Prostate gland (tissue), 2 donors: ENCODE results near the gene POC5. TPM values are rescaled to one million over a fixed set of nuclear protein-coding genes. Genes with fewer than 3 reads are reported as not detected.
A peak's percentile ranks its signal among the peaks of the same experiment; 100 is the strongest.

Experiments
- DNase-seq: peaks from one replicate; pipeline ENCODE4 v3.0.0-alpha.2; 2019; ENCODE audit warnings: low spot score
- H3K27ac ChIP-seq, 2 donors: fragments of 200-600 bp; sonication (generic); 2 replicates each; pipeline ENCODE4 v1.5.1; 2017 to 2019
- H3K27me3 ChIP-seq: fragments of 200-600 bp; sonication (generic); replicated peaks from 2 replicates; pipeline ENCODE4 v1.5.1; 2019; ENCODE audit not compliant: insufficient read depth
- H3K36me3 ChIP-seq, 2 donors: fragments of 200-600 bp; sonication (generic); 1 replicate in 1 of 2; 2 replicates in 1 of 2; pipeline versions ENCODE4 v1.5.1 to v1.8.1; 2017 to 2019
- H3K4me1 ChIP-seq: fragments of 200-600 bp; sonication (generic); replicated peaks from 2 replicates; pipeline ENCODE4 v1.5.1; 2019
- H3K4me3 ChIP-seq, 2 donors: fragments of 200-600 bp; sonication (generic); 2 replicates each; pipeline ENCODE4 v1.5.1; 2017 to 2019
- H3K9me3 ChIP-seq: fragments of 200-600 bp; sonication (generic); 2 replicates; pipeline ENCODE4 v1.5.1; 2017
- CTCF ChIP-seq, 4 experiments: fragments of 200-600 bp in 2 of 4; fragments of 450-650 bp in 2 of 4; sonication (generic) in 2 of 4; IDR thresholded peaks; 1 replicate in 3 of 4; 2 replicates in 1 of 4; pipeline ENCODE4 v1.5.1; 2016 to 2019; ENCODE audit warnings: antibody characterized with exemption in 4 of 4, mild to moderate bottlenecking in 2 of 4, moderate library complexity in 2 of 4
- POLR2A ChIP-seq: fragments of 450-650 bp; IDR thresholded peaks from one replicate; pipeline ENCODE4 v1.6.1; 2016; ENCODE audit warnings: antibody characterized with exemption, mild to moderate bottlenecking
- POLR2AphosphoS5 ChIP-seq: sonication (generic); formaldehyde crosslinking; IDR thresholded peaks from one replicate; pipeline ENCODE4 v1.6.1; 2017; ENCODE audit warnings: antibody characterized with exemption
- WGBS: methylation state at CpG from one replicate; pipeline ENCODE4 v1.1.5; 2018; 5-methylcytosine and 5-hydroxymethylcytosine counted together
- intact Hi-C: fragments of 100-400 bp; cut with DNase I; formaldehyde crosslinking; loops from one replicate; pipeline ENCODE4 v1.14.2; 2022
- total RNA-seq, 2 donors: library from RNA; depleted of rRNA; stranded (reverse); fragments of >200 nt; gene quantifications; one replicate each; pipeline ENCODE4 v1.1.0, GENCODE V29; 2016

Gene POC5
- total RNA-seq, 2 donors from 2014 or later, result 12.1 to 18.4 TPM

- 78% methylated on average over 5 of the region's 5 CpGs for WGBS
These were observed 3.6 kb upstream of the POC5 start for GRCh38 chr5:75720882-75721281.

GRCh38 chr5:75716715-75717081 is 539 bp downstream of the POC5 start:
- WGBS, result 0% methylated on average over 7 of the region's 7 CpGs
- intact Hi-C loops, result no loop called here
- peaks cover 2% of the 10 kb centered on the region for H3K4me1 ChIP-seq
- no peaks in the 10 kb centered on the region for H3K27me3 ChIP-seq
- no peaks in the 10 kb centered on the region for H3K9me3 ChIP-seq
- peak overlapping the region; percentile 57 to 63 for H3K4me3 ChIP-seq
- TF ChIP-seq CTCF (IDR thresholded peaks at IDR 0.05) (no peak), POLR2A (no peak), POLR2AphosphoS5 (no peak)
- peak overlapping the region; percentile 63 to 73 for H3K27ac ChIP-seq
- no peaks in the 10 kb centered on the region for H3K36me3 ChIP-seq
- DNase-seq, result no peak

More at GRCh38 chr5:75720882-75721281, 3.6 kb upstream of the POC5 start:
- Histone ChIP-seq H3K4me1 (peaks cover 2% of the 10 kb centered on the region), H3K27me3 (no peaks in the 10 kb centered on the region), H3K27ac (no peak overlapping the region), H3K36me3 (no peaks in the 10 kb centered on the region), H3K4me3 (no peak overlapping the region), H3K9me3 (no peaks in the 10 kb centered on the region)
- no peak for DNase-seq
- intact Hi-C loops, result no loop called here
- no peak for TF ChIP-seq CTCF (IDR thresholded peaks at IDR 0.05)
- TF ChIP-seq POLR2A, result no peak
- TF ChIP-seq POLR2AphosphoS5, result no peak

- 97% methylated on average over 2 of the region's 2 CpGs for WGBS
- TF ChIP-seq CTCF (IDR thresholded peaks at IDR 0.05) (no peak), POLR2AphosphoS5 (no peak), POLR2A (no peak)
- intact Hi-C loops, result no loop called here
- Histone ChIP-seq H3K27ac (no peak overlapping the region), H3K4me3 (no peak overlapping the region), H3K36me3 (no peaks in the 10 kb centered on the region), H3K9me3 (no peaks in the 10 kb centered on the region), H3K27me3 (no peaks in the 10 kb centered on the region), H3K4me1 (no peaks in the 10 kb centered on the region)
- DNase-seq, result no peak
These were observed 5.1 kb downstream of the POC5 start for GRCh38 chr5:75712091-75712490.

DNA sequence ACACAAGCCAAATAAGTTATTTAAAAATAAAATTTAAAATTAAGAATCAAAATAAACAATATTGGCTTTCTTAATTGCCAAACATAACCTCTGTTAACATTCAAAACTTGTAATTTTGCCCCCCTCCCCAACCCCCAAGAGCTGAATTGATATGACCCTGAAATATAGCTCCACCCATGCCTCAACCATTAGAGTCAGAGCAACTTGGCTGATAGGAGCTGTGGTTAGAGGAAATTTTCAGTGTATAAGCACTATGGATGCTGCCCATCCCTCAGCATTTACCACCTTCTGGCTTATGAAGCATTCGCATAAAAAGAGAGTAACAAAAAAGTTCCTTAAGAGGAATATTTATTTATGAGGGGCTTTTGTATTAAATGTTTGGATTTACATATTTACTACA is 6.1 kb downstream of the POC5 start:
- H3K9me3 ChIP-seq, result no peaks in the 10 kb centered on the region
- no peak for TF ChIP-seq CTCF (IDR thresholded peaks at IDR 0.05)
- TF ChIP-seq POLR2AphosphoS5, result no peak
- no peak for TF ChIP-seq POLR2A
- H3K4me1 ChIP-seq, result no peaks in the 10 kb centered on the region
- WGBS, result 100% methylated on average over 1 of the region's 1 CpG
- H3K36me3 ChIP-seq, result no peaks in the 10 kb centered on the region
- no peak overlapping the region for H3K27ac ChIP-seq
- no peak for DNase-seq
- no peak overlapping the region for H3K4me3 ChIP-seq
- H3K27me3 ChIP-seq, result no peaks in the 10 kb centered on the region
- intact Hi-C loops, result no loop called here

GRCh38 chr5:75710637-75711036 is 6.6 kb downstream of the POC5 start:
- Histone ChIP-seq H3K4me1 (no peaks in the 10 kb centered on the region), H3K27ac (no peak overlapping the region), H3K36me3 (no peaks in the 10 kb centered on the region), H3K27me3 (no peaks in the 10 kb centered on the region), H3K9me3 (no peaks in the 10 kb centered on the region), H3K4me3 (no peak overlapping the region)
- 61% methylated on average over 1 of the region's 1 CpG for WGBS
- TF ChIP-seq POLR2A (no peak), POLR2AphosphoS5 (peak; percentile 36), CTCF (IDR thresholded peaks at IDR 0.05) (no peak)
- DNase-seq, result no peak
- intact Hi-C loops, result no loop called here
